IMR-90 (cell line): Measurements from ENCODE around the gene HELZ. TPM values are rescaled to one million over a fixed set of nuclear protein-coding genes. Genes with fewer than 3 reads are reported as not detected.

ENCODE experiments used
- ATAC-seq: fragments of 200-7000 bp; cut with Tn5 transposase; 2 replicates; pipeline ENCODE4 v1.9.1; 2020; ENCODE audit warnings: low read depth, mild to moderate bottlenecking, moderate library complexity
- BruUV-seq: library from RNA; stranded (reverse); fragments of 400-500 nt; replicated peaks from 2 replicates; lab custom pipeline; 2021; lab: Mats Ljungman, UMichigan
- CTCF ChIA-PET: fragments of 300-600 bp; formaldehyde crosslinking; extraction: SDS; loops from one replicate; lab custom pipeline; 2021; ENCODE audit warnings: antibody characterized with exemption; lab: Yijun Ruan, JAX
- POLR2A ChIA-PET: fragments of 300-600 bp; sonication (Branson Sonifier 250); formaldehyde crosslinking; loops from one replicate; lab custom pipeline; 2022; ENCODE audit warnings: antibody characterized with exemption; ENCODE audit not compliant: unreplicated experiment; lab: Charles Lee
- DNase-seq: peaks from one replicate; pipeline ENCODE4 v3.0.0; 2013
- H2AFZ ChIP-seq: replicated peaks from 2 replicates; pipeline ENCODE3; 2013; ENCODE audit warnings: low read length, mild to moderate bottlenecking; ENCODE audit not compliant: poor library complexity
- H2AK5ac ChIP-seq: 2 replicates; pipeline ENCODE4 v1.6.1; 2013; ENCODE audit warnings: low read depth, low read length, inconsistent platforms
- H2AK9ac ChIP-seq: replicated peaks from 2 replicates; pipeline ENCODE3; 2013; ENCODE audit warnings: mild to moderate bottlenecking, low read depth, low read length, moderate library complexity; ENCODE audit not compliant: poor library complexity
- H2BK120ac ChIP-seq: 2 replicates; pipeline ENCODE4 v1.6.1; 2013; ENCODE audit warnings: low read depth, low read length, inconsistent platforms
- H2BK15ac ChIP-seq: 3 replicates; pipeline ENCODE4 v1.6.1; 2013; ENCODE audit warnings: low read depth, low read length, inconsistent platforms
- H2BK20ac ChIP-seq: 2 replicates; pipeline ENCODE4 v1.6.1; 2013; ENCODE audit warnings: low read depth, mild to moderate bottlenecking, inconsistent platforms, low read length, moderate library complexity
- H2BK5ac ChIP-seq: 2 replicates; pipeline ENCODE4 v1.6.1; 2013; ENCODE audit warnings: mild to moderate bottlenecking, low read depth, low read length, inconsistent platforms; ENCODE audit not compliant: poor library complexity, severe bottlenecking
- H3K14ac ChIP-seq: replicated peaks from 2 replicates; pipeline ENCODE4 v1.6.1; 2013; ENCODE audit warnings: low read depth, low read length, inconsistent platforms
- H3K18ac ChIP-seq: 2 replicates; pipeline ENCODE4 v1.6.1; 2013; ENCODE audit warnings: low read depth, low read length, control low read depth
- H3K23ac ChIP-seq: 2 replicates; pipeline ENCODE4 v1.6.1; 2013; ENCODE audit warnings: low read depth, low read length, inconsistent platforms
- H3K27ac ChIP-seq: 2 replicates; pipeline ENCODE4 v1.5.1; 2013; ENCODE audit warnings: mild to moderate bottlenecking, control low read depth, low read length; ENCODE audit not compliant: insufficient read depth
- H3K27me3 ChIP-seq: 2 replicates; pipeline ENCODE4 v1.6.1; 2013; ENCODE audit warnings: low read length; ENCODE audit not compliant: control insufficient read depth, insufficient read depth
- H3K36me3 ChIP-seq: 2 replicates; pipeline ENCODE4 v1.6.1; 2013; ENCODE audit warnings: low read length, mixed read lengths; ENCODE audit not compliant: control insufficient read depth, insufficient read depth
- H3K4ac ChIP-seq: 2 replicates; pipeline ENCODE4 v1.6.1; 2013; ENCODE audit warnings: low read depth, low read length, inconsistent platforms
- H3K4me1 ChIP-seq: 2 replicates; pipeline ENCODE4 v1.6.1; 2013; ENCODE audit warnings: low read length, mixed read lengths; ENCODE audit not compliant: control insufficient read depth, insufficient read depth
- H3K4me2 ChIP-seq: 2 replicates; pipeline ENCODE4 v1.6.1; 2013; ENCODE audit warnings: low read depth, mild to moderate bottlenecking, control low read depth, low read length, moderate library complexity
- H3K4me3 ChIP-seq: 2 replicates; pipeline ENCODE4 v1.5.1; 2013; ENCODE audit warnings: low read depth, mild to moderate bottlenecking, control low read depth, low read length, moderate library complexity; ENCODE audit not compliant: insufficient read depth
- H3K56ac ChIP-seq: 2 replicates; pipeline ENCODE4 v1.6.1; 2013; ENCODE audit warnings: low read length, inconsistent platforms; ENCODE audit not compliant: insufficient read depth; ENCODE audit errors: extremely low read depth
- H3K79me1 ChIP-seq, 2 experiments: 2 replicates each; pipeline ENCODE4 v1.6.1; 2013; ENCODE audit warnings: low read length in 2 of 2, inconsistent platforms in 1 of 2, low read depth in 1 of 2
- H3K9ac ChIP-seq: 2 replicates; pipeline ENCODE4 v1.6.1; 2013; ENCODE audit warnings: low read depth, low read length, control low read depth
- H3K9me1 ChIP-seq: 2 replicates; pipeline ENCODE4 v1.6.1; 2013; ENCODE audit warnings: low read length, inconsistent platforms; ENCODE audit not compliant: insufficient read depth
- H3K9me3 ChIP-seq: 2 replicates; pipeline ENCODE4 v1.6.1; 2013; ENCODE audit warnings: low read length; ENCODE audit not compliant: control insufficient read depth, insufficient read depth
- H4K20me1 ChIP-seq: 2 replicates; pipeline ENCODE4 v1.6.1; 2013; ENCODE audit warnings: low read length, inconsistent platforms; ENCODE audit not compliant: insufficient read depth
- H4K5ac ChIP-seq: 2 replicates; pipeline ENCODE4 v1.6.1; 2013; ENCODE audit warnings: mild to moderate bottlenecking, low read depth, low read length, control low read depth
- H4K8ac ChIP-seq, 2 experiments: 2 replicates each; pipeline ENCODE4 v1.6.1; 2013; ENCODE audit warnings: low read depth in 2 of 2, low read length in 2 of 2, control low read depth in 1 of 2, inconsistent platforms in 1 of 2
- H4K91ac ChIP-seq: 2 replicates; pipeline ENCODE4 v1.6.1; 2013; ENCODE audit warnings: low read depth, low read length, inconsistent platforms; ENCODE audit not compliant: insufficient read depth
- BHLHE40 ChIP-seq: fragments of 150-350 bp; IDR thresholded peaks from 2 replicates; pipeline ENCODE4 v1.6.1; 2016; ENCODE audit warnings: mild to moderate bottlenecking, low read depth, low read length
- CEBPB ChIP-seq: IDR thresholded peaks from 2 replicates; pipeline ENCODE4 v1.6.1; 2012; ENCODE audit warnings: low read depth, low read length, improper control_type of control experiment
- CHD1 ChIP-seq: IDR thresholded peaks from 2 replicates; pipeline ENCODE4 v1.6.1; 2012; ENCODE audit warnings: low read depth, low read length, improper control_type of control experiment
- CTCF ChIP-seq: conservative IDR thresholded peaks from 2 replicates; pipeline ENCODE4 v1.5.1; 2012; ENCODE audit warnings: mild to moderate bottlenecking, low read depth, low read length, improper control_type of control experiment
- ELK1 ChIP-seq: fragments of 150-350 bp; IDR thresholded peaks from 2 replicates; pipeline ENCODE4 v1.6.1; 2016; ENCODE audit warnings: low read depth, mild to moderate bottlenecking, low read length, moderate library complexity, borderline replicate concordance
- FOS ChIP-seq: fragments of 150-350 bp; IDR thresholded peaks from 2 replicates; pipeline ENCODE4 v1.6.1; 2016; ENCODE audit warnings: low read depth, low read length
- MAFK ChIP-seq: IDR thresholded peaks from 2 replicates; pipeline ENCODE4 v1.6.1; 2012; ENCODE audit warnings: low read depth, low read length, improper control_type of control experiment
- MAZ ChIP-seq: IDR thresholded peaks from 2 replicates; pipeline ENCODE4 v1.6.1; 2012; ENCODE audit warnings: low read depth, mild to moderate bottlenecking, low read length, improper control_type of control experiment, moderate library complexity, borderline replicate concordance
- MXI1 ChIP-seq: IDR thresholded peaks from 2 replicates; pipeline ENCODE4 v1.6.1; 2012; ENCODE audit warnings: low read depth, mild to moderate bottlenecking, low read length, moderate library complexity, borderline replicate concordance
- NFE2L2 ChIP-seq: fragments of 150-350 bp; IDR thresholded peaks from 2 replicates; pipeline ENCODE4 v1.6.1; 2016; ENCODE audit warnings: low read depth, mild to moderate bottlenecking, low read length
- POLR2A ChIP-seq: IDR thresholded peaks from 2 replicates; pipeline ENCODE4 v1.6.1; 2012; ENCODE audit warnings: mild to moderate bottlenecking, low read depth, low read length
- RAD21 ChIP-seq: IDR thresholded peaks from 2 replicates; pipeline ENCODE4 v1.6.1; 2012; ENCODE audit warnings: low read length, improper control_type of control experiment
- RCOR1 ChIP-seq: IDR thresholded peaks from 2 replicates; pipeline ENCODE4 v1.6.1; 2012; ENCODE audit warnings: mild to moderate bottlenecking, low read length, improper control_type of control experiment; ENCODE audit not compliant: insufficient replicate concordance
- RFX5 ChIP-seq: IDR thresholded peaks from 2 replicates; pipeline ENCODE4 v1.8.0; 2012; ENCODE audit warnings: low read depth, mild to moderate bottlenecking, low read length, moderate library complexity
- SMC3 ChIP-seq: fragments of 150-350 bp; IDR thresholded peaks from 2 replicates; pipeline ENCODE4 v1.6.1; 2016; ENCODE audit warnings: low read depth, mild to moderate bottlenecking, antibody characterized with exemption, low read length, moderate library complexity
- USF2 ChIP-seq: fragments of 150-350 bp; IDR thresholded peaks from 2 replicates; pipeline ENCODE4 v1.6.1; 2017; ENCODE audit warnings: mild to moderate bottlenecking, antibody characterized with exemption, low read length, low read depth
- WGBS, 2 experiments: methylation state at CpG; one replicate each; pipeline versions ENCODE4 v1.1.5 to v1.1.7; 2013; ENCODE audit warnings: missing lambda C conversion rate in 2 of 2; ENCODE audit not compliant: insufficient read length in 1 of 2; ENCODE audit errors: extremely low coverage in 2 of 2; 5-methylcytosine and 5-hydroxymethylcytosine counted together
- dilution Hi-C: fragments of 300-500 bp; cut with HindIII; formaldehyde crosslinking; loops from one replicate; pipeline ENCODE4 v1.14.3; 2018; ENCODE audit warnings: low sequenced_read_pairs; ENCODE audit not compliant: unreplicated experiment
- in situ Hi-C: fragments of 300-500 bp; cut with MboI; formaldehyde crosslinking; loops from 3 replicates; pipeline ENCODE4 v1.14.3; 2019; ENCODE audit warnings: low sequenced_read_pairs, inconsistent platforms, mixed read lengths
- intact Hi-C: fragments of 100-400 bp; cut with micrococcal nuclease; formaldehyde crosslinking; loops from 2 replicates; pipeline ENCODE4 v1.10.0; 2022
- polyA plus RNA-seq, 3 experiments: library from polyadenylated mRNA; depleted of rRNA; stranded (reverse); fragments of >200 nt; gene quantifications; 2 replicates each; pipeline ENCODE4 v1.2.3, GENCODE V29; 2012; ENCODE audit warnings: low replicate concordance in 1 of 3
- total RNA-seq: library from RNA; depleted of rRNA; stranded (reverse); fragments of >200 nt; gene quantifications from 2 replicates; pipeline ENCODE4 v1.2.3, GENCODE V29; 2012

The HELZ gene
- total and polyA plus RNA-seq, 2 of the 4 experiments (the other 2 are of a cell fraction), result 8.0 to 60.6 TPM

GRCh38 chr17:67033613-67034012, 211.4 kb downstream of the HELZ start:
- Histone ChIP-seq H3K4me2 (no peak overlapping the region), H2AFZ (no peak overlapping the region), H4K5ac (no peak overlapping the region), H3K4me3 (no peak overlapping the region), H3K14ac (no peak overlapping the region), H3K18ac (no peak overlapping the region), H2AK9ac (no peak overlapping the region), H2BK120ac (no peak overlapping the region), H2BK15ac (no peak overlapping the region), H2AK5ac (no peak overlapping the region), H3K9ac (no peak overlapping the region), H4K91ac (no peak overlapping the region), H4K20me1 (no peaks in the 10 kb centered on the region), H3K9me1 (no peaks in the 10 kb centered on the region), H3K27me3 (peaks cover 27% of the 10 kb centered on the region), H3K9me3 (no peaks in the 10 kb centered on the region; the same call in 1 of the 2 replicates), H3K4ac (no peak overlapping the region), H4K8ac (no peak overlapping the region), H3K4me1 (no peaks in the 10 kb centered on the region), H2BK20ac (no peak overlapping the region), H3K23ac (no peak overlapping the region), H3K27ac (no peak overlapping the region), H3K79me1 (no peaks in the 10 kb centered on the region), H2BK5ac (no peak overlapping the region), H3K36me3 (no peaks in the 10 kb centered on the region), H3K56ac (no peak overlapping the region)
- no TSS peak for BruUV-seq
- in situ Hi-C loops (no loop called here), dilution Hi-C loops (no loop called here), intact Hi-C loops (no loop called here)
- ATAC-seq (no peak), DNase-seq (no peak)
- no peak for TF ChIP-seq ELK1
- no peak for TF ChIP-seq RAD21
- no peak for TF ChIP-seq SMC3
- no peak for TF ChIP-seq BHLHE40
- no peak for TF ChIP-seq NFE2L2
- TF ChIP-seq CEBPB, result no peak
- no peak for TF ChIP-seq MAFK
- TF ChIP-seq CTCF, result no peak
- no peak for TF ChIP-seq MAZ
- TF ChIP-seq USF2, result no peak
- TF ChIP-seq FOS, result no peak
- no peak for TF ChIP-seq POLR2A
- TF ChIP-seq RCOR1, result no peak
- no peak for TF ChIP-seq RFX5
- no peak for TF ChIP-seq MXI1
- no peak for TF ChIP-seq CHD1
- CTCF ChIA-PET, result no interaction called here
- WGBS, 2 experiments, result 100% methylated on average over 4 of the region's 9 CpGs; no CpG with 5 or more reads in 1 of the 2 experiments
- POLR2A ChIA-PET, result no interaction called here
